ENCODE data around the gene COX6A1. TPM values are rescaled to one million over a fixed set of nuclear protein-coding genes. Genes with fewer than 3 reads are reported as not detected.
"Not testable (repeated sequence)": the region's sequence is repeated elsewhere in the genome, so short reads cannot be mapped to it uniquely, and the experiment has no call there.

COX6A1 gene
- total and polyA plus RNA-seq, 8 donors, result 187 to 311 (median 215) TPM

GRCh38 chr12:120479458-120479857 lies 41.5 kb downstream of the COX6A1 start:
- Histone ChIP-seq H3K9me3 (no peaks in the 10 kb centered on the region), H3K27ac (no peak overlapping the region), H3K4me3 (no peak overlapping the region), H3K4me1 (no peaks in the 10 kb centered on the region), H3K36me3 (no peaks in the 10 kb centered on the region), H3K27me3 (no peaks in the 10 kb centered on the region)
- TF ChIP-seq, protein P1, sequence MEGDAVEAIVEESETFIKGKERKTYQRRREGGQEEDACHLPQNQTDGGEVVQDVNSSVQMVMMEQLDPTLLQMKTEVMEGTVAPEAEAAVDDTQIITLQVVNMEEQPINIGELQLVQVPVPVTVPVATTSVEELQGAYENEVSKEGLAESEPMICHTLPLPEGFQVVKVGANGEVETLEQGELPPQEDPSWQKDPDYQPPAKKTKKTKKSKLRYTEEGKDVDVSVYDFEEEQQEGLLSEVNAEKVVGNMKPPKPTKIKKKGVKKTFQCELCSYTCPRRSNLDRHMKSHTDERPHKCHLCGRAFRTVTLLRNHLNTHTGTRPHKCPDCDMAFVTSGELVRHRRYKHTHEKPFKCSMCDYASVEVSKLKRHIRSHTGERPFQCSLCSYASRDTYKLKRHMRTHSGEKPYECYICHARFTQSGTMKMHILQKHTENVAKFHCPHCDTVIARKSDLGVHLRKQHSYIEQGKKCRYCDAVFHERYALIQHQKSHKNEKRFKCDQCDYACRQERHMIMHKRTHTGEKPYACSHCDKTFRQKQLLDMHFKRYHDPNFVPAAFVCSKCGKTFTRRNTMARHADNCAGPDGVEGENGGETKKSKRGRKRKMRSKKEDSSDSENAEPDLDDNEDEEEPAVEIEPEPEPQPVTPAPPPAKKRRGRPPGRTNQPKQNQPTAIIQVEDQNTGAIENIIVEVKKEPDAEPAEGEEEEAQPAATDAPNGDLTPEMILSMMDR (IDR thresholded peaks at IDR 0.05), result no peak
- DNase-seq (no peak), ATAC-seq (no peak)
- intact Hi-C loops (cut with DNase I), result no loop called here

DNA sequence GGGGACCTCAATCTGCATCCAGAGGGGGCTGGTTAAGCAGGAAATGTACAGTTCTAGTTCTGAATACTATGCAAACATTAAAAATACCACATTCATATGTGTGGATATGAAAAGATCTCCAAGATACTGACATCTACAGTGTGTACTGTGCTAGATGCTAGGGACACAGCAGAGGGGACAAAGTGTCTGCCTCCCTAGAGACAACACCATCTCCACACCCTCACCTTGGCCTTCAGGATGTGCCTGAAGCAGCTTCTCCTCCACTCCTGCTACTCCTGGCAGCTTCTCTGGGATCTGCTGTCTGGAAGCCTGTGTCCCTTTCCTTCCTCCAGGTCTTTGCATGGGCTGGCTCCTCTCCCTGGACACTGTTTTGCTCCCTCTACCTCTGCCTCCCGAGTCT lies 42.3 kb downstream of the COX6A1 start:
- Histone ChIP-seq H3K27ac (no peak overlapping the region), H3K9me3 (no peaks in the 10 kb centered on the region), H3K27me3 (no peaks in the 10 kb centered on the region), H3K4me3 (no peak overlapping the region), H3K36me3 (no peaks in the 10 kb centered on the region), H3K4me1 (no peaks in the 10 kb centered on the region)
- intact Hi-C loops (cut with DNase I), result no loop called here
- DNase-seq (no peak), ATAC-seq (no peak)
- TF ChIP-seq, protein P1 (IDR thresholded peaks at IDR 0.05), result no peak

- no peak for DNase-seq
- Histone ChIP-seq H3K27ac (no peak overlapping the region), H3K9me3 (no peaks in the 10 kb centered on the region), H3K4me3 (no peak overlapping the region), H3K4me1 (no peaks in the 10 kb centered on the region), H3K27me3 (no peaks in the 10 kb centered on the region), H3K36me3 (no peaks in the 10 kb centered on the region)
- no peak for ATAC-seq
- TF ChIP-seq, protein P1 (IDR thresholded peaks at IDR 0.05), result no peak
- intact Hi-C loops (cut with DNase I), result no loop called here
These were observed 43.3 kb downstream of the COX6A1 start for GRCh38 chr12:120481022-120481767.

DNA sequence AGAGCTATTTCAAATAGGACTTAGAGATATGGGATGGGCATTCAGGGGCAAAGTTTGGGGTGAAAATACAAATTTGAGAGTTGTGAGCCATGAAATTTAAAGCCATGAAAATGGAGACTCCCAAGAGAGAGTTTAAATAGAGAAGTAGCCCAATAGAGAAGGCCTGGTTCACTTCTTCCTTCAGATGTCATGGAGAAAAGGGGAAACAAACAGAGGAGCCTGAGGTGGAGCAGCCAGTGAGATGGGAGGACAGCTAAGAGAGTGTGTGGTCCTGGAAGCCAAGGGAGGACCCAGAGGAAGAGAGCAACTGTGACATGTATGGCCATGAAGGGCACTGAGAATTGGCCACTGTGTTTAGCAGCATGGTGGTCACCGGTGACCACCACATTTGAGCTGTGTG lies 45.7 kb downstream of the COX6A1 start:
- no peak for ATAC-seq
- TF ChIP-seq, protein P1 (IDR thresholded peaks at IDR 0.05), result no peak

GRCh38 chr12:120485961-120486881 lies 48.3 kb downstream of the COX6A1 start:
- TF ChIP-seq, protein P1 (IDR thresholded peaks at IDR 0.05), result no peak
- no peak for DNase-seq

More for the DNA sequence above, 45.7 kb downstream of the COX6A1 start:
- no peak for DNase-seq
- Histone ChIP-seq H3K9me3 (no peaks in the 10 kb centered on the region), H3K27ac (no peak overlapping the region), H3K4me3 (no peak overlapping the region), H3K4me1 (no peaks in the 10 kb centered on the region), H3K36me3 (no peaks in the 10 kb centered on the region), H3K27me3 (no peaks in the 10 kb centered on the region)
- intact Hi-C loops (cut with DNase I), result no loop called here

GRCh38 chr12:120487552-120487951 lies 49.6 kb downstream of the COX6A1 start:
- H3K9me3 ChIP-seq; H3K4me3 ChIP-seq; intact Hi-C loops (cut with DNase I); H3K4me1 ChIP-seq; H3K27ac ChIP-seq; DNase-seq; ATAC-seq; H3K27me3 ChIP-seq: not testable (repeated sequence)
- H3K36me3 ChIP-seq, result peaks cover 0 to 12% of the 10 kb centered on the region in 2 donors

More at GRCh38 chr12:120485961-120486881, 48.3 kb downstream of the COX6A1 start:
- Histone ChIP-seq H3K4me1 (no peaks in the 10 kb centered on the region), H3K9me3 (no peaks in the 10 kb centered on the region), H3K36me3 (peaks cover 0 to 5% of the 10 kb centered on the region in 2 donors), H3K27me3 (no peaks in the 10 kb centered on the region), H3K27ac (no peak overlapping the region), H3K4me3 (no peak overlapping the region)
- no peak for ATAC-seq
- intact Hi-C loops (cut with DNase I), result no loop called here
